Activated CD4-positive, alpha-beta T cell treated with anti-CD3 and anti-CD28 coated beads, Interleukin-2, amount 10 ng/mL, durations not matched to agents 24 days and 14 days (primary cell): Measurements from ENCODE around the gene FOXB1. TPM values are rescaled to one million over a fixed set of nuclear protein-coding genes. Genes with fewer than 3 reads are reported as not detected.

ENCODE experiments used
- DNase-seq: peaks from one replicate; pipeline ENCODE4 v3.0.0; 2022
- H3K27ac Mint-ChIP-seq: one replicate; pipeline ENCODE4 v1.8.0; 2022; ENCODE audit warnings: mild to moderate bottlenecking, mixed read lengths
- H3K27me3 Mint-ChIP-seq: one replicate; pipeline ENCODE4 v1.8.0; 2022; ENCODE audit warnings: mixed read lengths
- H3K36me3 Mint-ChIP-seq: one replicate; pipeline ENCODE4 v1.8.0; 2022; ENCODE audit warnings: low read depth, mild to moderate bottlenecking, mixed read lengths
- H3K4me1 Mint-ChIP-seq: one replicate; pipeline ENCODE4 v1.8.0; 2021; ENCODE audit warnings: mixed read lengths
- H3K4me3 Mint-ChIP-seq: one replicate; pipeline ENCODE4 v1.8.0; 2022; ENCODE audit warnings: mild to moderate bottlenecking, moderate library complexity, mixed read lengths
- H3K9me3 Mint-ChIP-seq: one replicate; pipeline ENCODE4 v1.8.0; 2021; ENCODE audit warnings: mixed read lengths
- intact Hi-C: fragments of 100-400 bp; cut with micrococcal nuclease; formaldehyde crosslinking; loops from one replicate; pipeline ENCODE4 v1.15.1; 2023
- total RNA-seq: library from RNA; stranded (reverse); gene quantifications from 2 replicates; pipeline ENCODE4 v1.2.3, GENCODE V29; 2022

FOXB1 gene
- total RNA-seq, 1 donor from 2014 or later, result 0.68 TPM

GRCh38 chr15:59994526-59994887 lies 9.6 kb upstream of the FOXB1 start:
- no peaks in the 10 kb centered on the region for H3K9me3 Mint-ChIP-seq
- peaks cover 89% of the 10 kb centered on the region for H3K27me3 Mint-ChIP-seq
- peak overlapping the region; percentile 7 for H3K27ac Mint-ChIP-seq
- DNase-seq, result no peak
- peaks cover 35% of the 10 kb centered on the region for H3K4me1 Mint-ChIP-seq
- H3K36me3 Mint-ChIP-seq, result no peaks in the 10 kb centered on the region
- intact Hi-C loops, result no loop called here
- peak overlapping the region; percentile 85 for H3K4me3 Mint-ChIP-seq

DNA sequence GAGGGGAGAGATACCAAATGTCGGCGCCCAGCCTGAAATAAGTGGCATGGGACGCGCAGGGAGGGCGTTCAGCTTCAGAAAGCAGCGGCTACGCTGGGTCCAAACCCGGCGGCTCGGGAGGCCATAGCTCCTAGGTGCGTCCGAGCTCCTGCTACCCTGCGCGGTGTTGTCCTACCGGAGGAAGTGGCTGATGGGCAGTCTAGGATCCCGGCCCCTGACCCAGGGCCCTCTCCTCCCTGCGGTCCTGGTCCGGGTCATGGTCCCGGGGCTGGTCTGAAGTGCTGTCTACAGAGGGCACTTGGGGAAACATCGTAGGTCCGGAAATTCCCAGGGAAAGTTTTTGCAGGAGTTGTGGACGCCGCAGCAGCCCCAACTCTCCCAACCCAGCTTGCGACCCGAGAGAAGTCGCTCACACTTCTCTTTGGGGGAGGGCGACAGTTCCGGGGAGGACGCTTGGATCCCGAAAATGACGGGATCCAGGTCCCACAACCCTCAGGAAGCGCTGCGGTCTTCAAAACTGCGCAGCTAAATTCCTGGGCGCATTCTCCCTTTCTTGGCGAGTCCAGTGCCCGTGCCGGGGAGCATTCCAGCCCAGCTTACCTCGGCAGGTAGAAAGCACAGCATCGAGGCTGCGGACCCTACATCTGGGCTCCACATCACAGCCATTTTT lies 9.1 kb upstream of the FOXB1 start:
- DNase-seq, result peak; percentile 65
- peaks cover under 1% of the 10 kb centered on the region for H3K9me3 Mint-ChIP-seq
- peak overlapping the region; percentile 85 for H3K4me3 Mint-ChIP-seq
- H3K36me3 Mint-ChIP-seq, result peaks cover under 1% of the 10 kb centered on the region
- intact Hi-C loops, result loop anchor here (5.0 kb wide), 1 partner anchor 332 kb away; no protein-coding TSS in a partner anchor
- peaks cover 36% of the 10 kb centered on the region for H3K4me1 Mint-ChIP-seq
- H3K27me3 Mint-ChIP-seq, result peaks cover 91% of the 10 kb centered on the region
- peak overlapping the region; percentile 7 for H3K27ac Mint-ChIP-seq

DNA sequence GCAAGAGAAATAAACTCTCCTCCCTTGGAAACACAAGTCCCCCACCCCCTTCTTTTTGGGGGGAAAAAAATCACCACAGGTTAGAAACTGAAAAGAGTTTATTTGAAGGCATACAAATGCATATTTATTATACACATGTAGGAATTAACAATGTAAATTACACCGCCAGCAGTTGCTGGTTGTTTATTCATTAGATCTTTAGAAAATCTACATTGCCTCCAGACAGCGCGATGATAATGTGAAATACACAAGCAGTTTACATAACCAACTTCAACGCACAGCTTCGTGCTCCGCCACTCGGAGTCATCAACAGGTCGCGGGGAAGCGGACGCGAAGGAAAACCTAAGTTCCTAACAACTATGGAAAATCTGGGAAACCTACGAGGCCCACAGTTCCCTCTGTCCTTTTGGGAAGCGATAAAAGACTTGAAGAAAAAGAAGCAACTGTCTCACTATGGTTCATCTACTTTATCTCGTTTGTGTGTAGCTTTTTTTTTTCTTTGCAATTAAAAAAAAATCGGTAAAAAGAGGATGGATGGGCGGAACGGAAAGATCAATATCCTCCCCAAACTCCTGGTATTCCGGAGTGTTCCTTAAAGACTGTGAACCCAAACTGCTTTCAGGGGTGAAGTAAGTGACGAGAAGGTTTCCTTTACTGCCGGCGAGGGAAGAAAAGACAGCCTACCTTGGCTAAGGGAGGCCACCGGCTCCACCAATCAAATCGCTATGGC lies 8.4 kb upstream of the FOXB1 start:
- peak; percentile 65 for DNase-seq
- intact Hi-C loops, result loop anchor here (2.0 to 5.0 kb wide), 2 partner anchors 77 to 332 kb away; no protein-coding TSS in a partner anchor
- Mint-ChIP-seq H3K36me3 (peaks cover 2% of the 10 kb centered on the region), H3K27ac (no peak overlapping the region), H3K9me3 (peaks cover 4% of the 10 kb centered on the region), H3K4me1 (peaks cover 40% of the 10 kb centered on the region), H3K4me3 (peak overlapping the region; percentile 85), H3K27me3 (peaks cover 92% of the 10 kb centered on the region)

DNA sequence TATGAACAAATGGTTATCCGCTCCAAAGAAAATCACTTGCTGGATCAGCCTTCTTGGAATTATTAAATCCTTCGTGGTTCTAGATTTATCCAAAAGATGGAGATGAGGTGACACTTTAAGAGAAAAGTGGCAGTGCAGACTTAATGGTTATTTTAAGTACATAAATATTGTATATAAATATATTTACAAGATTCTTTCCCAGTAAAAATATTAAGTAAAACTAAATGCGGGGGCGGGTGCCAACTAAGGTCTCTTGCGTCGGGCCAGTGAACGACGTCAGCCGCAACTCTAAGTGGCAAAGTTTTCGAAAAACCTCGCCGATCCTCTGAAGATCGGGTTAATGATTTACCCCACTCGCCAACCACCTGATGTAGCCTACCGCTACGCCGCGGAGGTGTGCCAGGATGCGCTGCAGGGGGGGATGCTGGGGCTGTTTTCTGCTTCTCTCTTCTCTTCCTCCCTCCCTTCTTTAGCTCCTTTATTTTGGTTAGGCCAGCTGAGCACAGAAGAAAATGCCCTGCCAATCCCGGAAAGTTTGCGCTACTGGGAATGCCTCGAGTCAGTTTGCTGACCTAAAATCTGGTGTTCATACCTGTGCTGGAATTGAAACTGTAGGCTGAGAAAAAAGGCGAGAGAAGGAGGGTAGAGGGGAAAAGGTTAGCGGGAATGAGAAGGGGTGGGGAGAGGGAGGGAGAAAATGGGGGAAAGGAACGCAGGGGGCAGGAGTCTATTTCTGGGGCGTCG lies 7.6 kb upstream of the FOXB1 start:
- Mint-ChIP-seq H3K36me3 (peaks cover 2% of the 10 kb centered on the region), H3K27ac (peak overlapping the region; percentile 71), H3K4me1 (peaks cover 43% of the 10 kb centered on the region)

GRCh38 chr15:59997070-59997701 lies 6.9 kb upstream of the FOXB1 start:
- H3K36me3 Mint-ChIP-seq, result peaks cover 5% of the 10 kb centered on the region
- peaks cover 45% of the 10 kb centered on the region for H3K4me1 Mint-ChIP-seq
- peaks cover 12% of the 10 kb centered on the region for H3K9me3 Mint-ChIP-seq
- peaks cover 94% of the 10 kb centered on the region for H3K27me3 Mint-ChIP-seq
- DNase-seq, result peak; percentile 91
- intact Hi-C loops, result loop anchor here (1.0 to 5.0 kb wide), 3 partner anchors 9 to 330 kb away; no protein-coding TSS in a partner anchor
- H3K27ac Mint-ChIP-seq, result peak overlapping the region; percentile 71
- H3K4me3 Mint-ChIP-seq, result peak overlapping the region; percentile 85

More for the DNA sequence above, 7.6 kb upstream of the FOXB1 start:
- Mint-ChIP-seq H3K9me3 (peaks cover 8% of the 10 kb centered on the region), H3K4me3 (peak overlapping the region; percentile 85), H3K27me3 (peaks cover 94% of the 10 kb centered on the region)
- intact Hi-C loops, result loop anchor here (1.0 to 5.0 kb wide), 3 partner anchors 10 to 331 kb away; no protein-coding TSS in a partner anchor
- DNase-seq, result peak; percentile 65

DNA sequence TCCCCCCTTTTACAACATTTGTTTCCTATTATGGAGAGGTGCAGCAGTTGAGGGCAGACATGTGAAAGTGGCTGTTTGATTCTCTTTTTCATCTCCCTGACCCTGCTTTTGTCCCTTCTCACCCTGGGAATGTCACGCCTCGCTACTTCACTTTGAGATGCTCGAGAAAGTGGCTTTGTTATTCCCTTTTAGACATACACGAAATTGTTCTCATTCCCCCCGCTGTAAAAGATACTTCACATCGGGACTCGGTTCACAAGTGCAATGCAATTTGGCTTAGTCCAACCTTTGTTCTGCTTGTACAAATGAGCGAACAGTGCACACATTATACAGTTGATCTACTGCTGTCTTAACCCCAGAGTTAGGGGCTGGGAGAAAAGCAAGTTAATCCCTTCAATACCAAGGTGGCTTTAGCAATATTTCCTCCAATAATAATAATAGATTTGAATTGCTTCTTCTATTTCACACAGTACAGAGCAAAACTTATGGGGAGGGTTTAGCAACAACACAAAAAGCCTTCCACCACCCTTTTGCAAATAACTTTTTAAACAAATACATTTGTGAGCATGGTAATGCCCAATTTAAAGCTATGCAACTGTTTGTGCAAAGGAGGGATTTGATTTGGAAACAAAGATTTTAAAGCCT lies 5.7 kb upstream of the FOXB1 start:
- peak overlapping the region; percentile 49 for H3K4me3 Mint-ChIP-seq
- H3K4me1 Mint-ChIP-seq, result peaks cover 52% of the 10 kb centered on the region
- peak; percentile 56 for DNase-seq
- H3K9me3 Mint-ChIP-seq, result peaks cover 19% of the 10 kb centered on the region
- H3K36me3 Mint-ChIP-seq, result peaks cover 10% of the 10 kb centered on the region
- peaks cover 98% of the 10 kb centered on the region for H3K27me3 Mint-ChIP-seq
- intact Hi-C loops, result loop anchor here (5.0 kb wide), 1 partner anchor 329 kb away; no protein-coding TSS in a partner anchor
- H3K27ac Mint-ChIP-seq, result no peak overlapping the region

- DNase-seq, result peak; percentile 57
- H3K27ac Mint-ChIP-seq, result no peak overlapping the region
- peaks cover 10% of the 10 kb centered on the region for H3K36me3 Mint-ChIP-seq
- H3K4me3 Mint-ChIP-seq, result no peak overlapping the region
- peaks cover 19% of the 10 kb centered on the region for H3K9me3 Mint-ChIP-seq
- intact Hi-C loops, result loop anchor here (5.0 kb wide), 1 partner anchor 328 kb away; no protein-coding TSS in a partner anchor
- peaks cover 56% of the 10 kb centered on the region for H3K4me1 Mint-ChIP-seq
- peaks cover 97% of the 10 kb centered on the region for H3K27me3 Mint-ChIP-seq
Measured at GRCh38 chr15:59998950-59999611, 5.0 kb upstream of the FOXB1 start.

GRCh38 chr15:59999612-60000112 lies 4.4 kb upstream of the FOXB1 start:
- peaks cover 10% of the 10 kb centered on the region for H3K36me3 Mint-ChIP-seq
- peaks cover 19% of the 10 kb centered on the region for H3K9me3 Mint-ChIP-seq
- peak overlapping the region; percentile 54 for H3K27ac Mint-ChIP-seq
- peaks cover 94% of the 10 kb centered on the region for H3K27me3 Mint-ChIP-seq
- intact Hi-C loops, result loop anchor here (5.0 to 10.0 kb wide), 3 partner anchors 275 to 1937 kb away; no protein-coding TSS in a partner anchor
- peaks cover 56% of the 10 kb centered on the region for H3K4me1 Mint-ChIP-seq
- H3K4me3 Mint-ChIP-seq, result no peak overlapping the region
- no peak for DNase-seq

- H3K27me3 Mint-ChIP-seq, result peaks cover 92% of the 10 kb centered on the region
- H3K9me3 Mint-ChIP-seq, result peaks cover 19% of the 10 kb centered on the region
- peaks cover 58% of the 10 kb centered on the region for H3K4me1 Mint-ChIP-seq
- H3K27ac Mint-ChIP-seq, result peak overlapping the region; percentile 54
- peak overlapping the region; percentile 36 for H3K4me3 Mint-ChIP-seq
- DNase-seq, result peak; percentile 71
- peaks cover 10% of the 10 kb centered on the region for H3K36me3 Mint-ChIP-seq
- intact Hi-C loops, result loop anchor here (5.0 to 10.0 kb wide), 2 partner anchors 275 to 1938 kb away; no protein-coding TSS in a partner anchor
Measured at GRCh38 chr15:60000113-60000823, 3.8 kb upstream of the FOXB1 start.

DNA sequence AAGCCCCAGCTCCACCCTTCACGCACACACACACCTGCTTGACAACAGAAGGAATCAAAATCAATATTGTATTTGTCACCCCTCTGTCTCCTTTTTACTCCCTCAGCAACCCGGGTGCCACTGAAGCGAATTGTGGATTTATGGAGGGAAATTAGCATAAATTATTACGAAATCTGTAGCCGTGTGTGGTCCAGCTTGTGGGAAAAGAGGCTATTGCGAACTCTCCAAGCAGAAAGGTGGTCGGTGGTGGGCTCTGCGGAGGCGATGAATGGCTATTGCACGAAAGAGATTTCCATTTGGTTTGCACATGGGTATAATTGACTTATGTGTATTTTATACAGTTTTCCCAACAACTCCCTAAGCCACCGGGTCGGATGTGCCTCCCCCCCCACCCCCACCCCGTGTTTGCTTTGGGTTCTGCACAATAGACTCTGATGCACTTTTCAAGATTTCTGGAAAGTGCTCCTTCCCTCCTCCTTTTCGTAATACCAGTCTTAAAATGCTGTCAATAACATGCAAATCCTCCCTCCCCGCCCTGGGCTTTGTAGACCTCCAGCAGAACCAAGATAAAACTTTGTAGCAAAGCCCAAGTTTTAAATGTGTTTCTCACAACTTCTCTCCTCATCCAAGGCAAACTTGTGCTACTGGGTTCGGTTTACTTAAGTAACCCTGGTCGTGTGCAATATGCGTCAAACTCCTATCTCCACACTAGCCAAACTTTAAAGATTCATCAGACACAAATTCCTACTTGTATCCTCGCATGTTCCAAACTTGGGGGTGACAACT lies 3.1 kb upstream of the FOXB1 start:
- Mint-ChIP-seq H3K4me1 (peaks cover 61% of the 10 kb centered on the region), H3K36me3 (peaks cover 11% of the 10 kb centered on the region), H3K27me3 (peaks cover 91% of the 10 kb centered on the region), H3K9me3 (peaks cover 19% of the 10 kb centered on the region), H3K27ac (peak overlapping the region; percentile 45), H3K4me3 (peak overlapping the region; percentile 1)
- intact Hi-C loops, result loop anchor here (5.0 to 10.0 kb wide), 2 partner anchors 276 to 1939 kb away; no protein-coding TSS in a partner anchor
- DNase-seq, result peak; percentile 57
